CD4-positive, CD25-positive, alpha-beta regulatory T cell (primary cell): Measurements from ENCODE around the gene PPIE. TPM values are rescaled to one million over a fixed set of nuclear protein-coding genes. Genes with fewer than 3 reads are reported as not detected.
"Not testable (repeated sequence)": the region's sequence is repeated elsewhere in the genome, so short reads cannot be mapped to it uniquely, and the experiment has no call there.

ENCODE experiments used
- ATAC-seq, 2 donors: fragments of 150-1000 bp; cut with Tn5 transposase; one replicate each; pipeline ENCODE4 v1.10.0; 2021; ENCODE audit warnings: low read depth in 2 of 2, moderate number of reproducible peaks in 2 of 2, moderate library complexity in 1 of 2
- DNase-seq, 3 donors: peaks; one replicate each; pipeline versions ENCODE4 v3.0.0 to v3.0.0-alpha.2; 2012 to 2022; ENCODE audit warnings: mixed read lengths in 1 of 3
- H3K27ac ChIP-seq: one replicate; pipeline ENCODE4 v1.7.0; 2013; ENCODE audit warnings: mild to moderate bottlenecking, low read length; ENCODE audit not compliant: insufficient read depth, poor library complexity, severe bottlenecking
- H3K27me3 ChIP-seq: one replicate; pipeline ENCODE4 v1.7.0; 2013; ENCODE audit warnings: low read length; ENCODE audit not compliant: control insufficient read depth, insufficient read depth
- H3K36me3 ChIP-seq: one replicate; pipeline ENCODE4 v1.7.0; 2013; ENCODE audit warnings: mild to moderate bottlenecking, low read length, moderate library complexity; ENCODE audit not compliant: control insufficient read depth, insufficient read depth
- H3K4me1 ChIP-seq: 2 replicates; pipeline ENCODE4 v1.7.0; 2013; ENCODE audit warnings: mild to moderate bottlenecking, low read length; ENCODE audit not compliant: insufficient read depth, control insufficient read depth, poor library complexity, severe bottlenecking
- H3K4me3 ChIP-seq: one replicate; pipeline ENCODE4 v1.7.0; 2013; ENCODE audit warnings: low read depth, mild to moderate bottlenecking, low read length, moderate library complexity
- H3K9me3 ChIP-seq, 2 experiments: 1 replicate in 1 of 2; 2 replicates in 1 of 2; pipeline ENCODE4 v1.7.0; 2013; ENCODE audit warnings: low read length in 2 of 2, mild to moderate bottlenecking in 1 of 2, moderate library complexity in 1 of 2; ENCODE audit not compliant: control insufficient read depth in 2 of 2
- H3K27ac Mint-ChIP-seq, 3 donors: one replicate each; pipeline ENCODE4 v1.8.0; 2020 to 2022; ENCODE audit warnings: mild to moderate bottlenecking in 3 of 3, mixed read lengths in 3 of 3, moderate library complexity in 2 of 3
- H3K27me3 Mint-ChIP-seq: one replicate; pipeline ENCODE4 v1.8.0; 2022; ENCODE audit warnings: mild to moderate bottlenecking, mixed read lengths
- H3K36me3 Mint-ChIP-seq: one replicate; pipeline ENCODE4 v1.8.0; 2020; ENCODE audit warnings: mixed read lengths
- H3K4me1 Mint-ChIP-seq, 4 donors: one replicate each; pipeline ENCODE4 v1.8.0; 2020 to 2022; ENCODE audit warnings: mixed read lengths in 4 of 4, mild to moderate bottlenecking in 1 of 4
- H3K4me3 Mint-ChIP-seq, 4 donors: one replicate each; pipeline ENCODE4 v1.8.0; 2020 to 2022; ENCODE audit warnings: mild to moderate bottlenecking in 4 of 4, mixed read lengths in 4 of 4, moderate library complexity in 3 of 4
- H3K9me3 Mint-ChIP-seq, 7 donors: one replicate each; pipeline ENCODE4 v1.8.0; 2020 to 2022; ENCODE audit warnings: mixed read lengths in 7 of 7, mild to moderate bottlenecking in 3 of 7, moderate library complexity in 2 of 7
- polyA plus RNA-seq, 4 donors: library from polyadenylated mRNA; unstranded; fragments of 300-500 nt; fragmentation: Illumina TruSeq; gene quantifications; one replicate each; pipeline ENCODE4 v1.2.3, GENCODE V29; 2021
- total RNA-seq: library from RNA; stranded (reverse); gene quantifications from one replicate; pipeline ENCODE4 v1.2.3, GENCODE V29; 2022

The PPIE gene
- total and polyA plus RNA-seq, 5 donors from 2014 or later = 36.8 to 118 (median 91.6) TPM

DNA sequence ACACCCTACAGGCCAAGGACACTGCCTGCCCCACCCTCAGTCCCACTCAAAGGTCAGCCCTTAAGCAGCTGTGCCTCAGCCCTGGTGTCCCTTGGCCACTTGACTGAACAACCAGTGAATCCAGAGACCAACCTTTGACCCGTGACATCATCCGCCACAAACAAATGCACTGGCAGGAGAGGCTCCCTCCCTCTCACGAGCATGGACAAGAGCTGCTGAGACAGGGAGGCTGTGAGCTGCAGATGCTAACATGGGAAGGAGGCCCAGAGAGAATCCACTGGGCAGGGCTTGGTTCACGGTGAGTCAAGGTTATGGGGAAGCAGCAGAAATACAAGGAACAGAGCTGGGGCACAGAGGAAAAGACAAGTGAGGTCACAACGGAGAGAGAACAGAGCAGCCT, 27.8 kb downstream of the PPIE start:
- not testable (repeated sequence) for H3K4me3 ChIP-seq, H3K27me3 ChIP-seq, DNase-seq, H3K9me3 Mint-ChIP-seq, H3K36me3 ChIP-seq, H3K27ac ChIP-seq, ATAC-seq, H3K9me3 ChIP-seq, H3K36me3 Mint-ChIP-seq, H3K4me3 Mint-ChIP-seq, H3K27ac Mint-ChIP-seq, H3K27me3 Mint-ChIP-seq, H3K4me1 Mint-ChIP-seq, H3K4me1 ChIP-seq

DNA sequence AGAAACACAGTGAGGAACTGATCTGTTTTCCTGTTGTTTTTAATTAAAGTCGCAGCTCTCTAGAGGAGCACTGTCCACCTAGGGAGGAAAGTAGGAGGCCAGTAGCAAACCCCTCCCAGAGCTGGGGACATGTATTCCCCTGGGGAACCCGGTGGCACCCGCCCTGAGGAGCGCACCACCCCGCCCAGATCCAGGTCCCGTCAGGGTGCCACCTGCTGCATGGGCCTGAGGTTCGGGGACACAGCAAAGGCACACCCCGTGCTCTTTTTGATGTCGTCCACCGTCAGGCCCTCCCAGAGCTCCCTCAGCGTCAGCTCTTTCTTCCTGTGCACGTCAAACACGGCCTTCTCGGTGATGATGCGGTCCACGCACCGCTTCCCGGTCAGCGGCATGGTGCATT, 30.8 kb downstream of the PPIE start:
- not testable (repeated sequence) for ATAC-seq, H3K9me3 Mint-ChIP-seq

DNA sequence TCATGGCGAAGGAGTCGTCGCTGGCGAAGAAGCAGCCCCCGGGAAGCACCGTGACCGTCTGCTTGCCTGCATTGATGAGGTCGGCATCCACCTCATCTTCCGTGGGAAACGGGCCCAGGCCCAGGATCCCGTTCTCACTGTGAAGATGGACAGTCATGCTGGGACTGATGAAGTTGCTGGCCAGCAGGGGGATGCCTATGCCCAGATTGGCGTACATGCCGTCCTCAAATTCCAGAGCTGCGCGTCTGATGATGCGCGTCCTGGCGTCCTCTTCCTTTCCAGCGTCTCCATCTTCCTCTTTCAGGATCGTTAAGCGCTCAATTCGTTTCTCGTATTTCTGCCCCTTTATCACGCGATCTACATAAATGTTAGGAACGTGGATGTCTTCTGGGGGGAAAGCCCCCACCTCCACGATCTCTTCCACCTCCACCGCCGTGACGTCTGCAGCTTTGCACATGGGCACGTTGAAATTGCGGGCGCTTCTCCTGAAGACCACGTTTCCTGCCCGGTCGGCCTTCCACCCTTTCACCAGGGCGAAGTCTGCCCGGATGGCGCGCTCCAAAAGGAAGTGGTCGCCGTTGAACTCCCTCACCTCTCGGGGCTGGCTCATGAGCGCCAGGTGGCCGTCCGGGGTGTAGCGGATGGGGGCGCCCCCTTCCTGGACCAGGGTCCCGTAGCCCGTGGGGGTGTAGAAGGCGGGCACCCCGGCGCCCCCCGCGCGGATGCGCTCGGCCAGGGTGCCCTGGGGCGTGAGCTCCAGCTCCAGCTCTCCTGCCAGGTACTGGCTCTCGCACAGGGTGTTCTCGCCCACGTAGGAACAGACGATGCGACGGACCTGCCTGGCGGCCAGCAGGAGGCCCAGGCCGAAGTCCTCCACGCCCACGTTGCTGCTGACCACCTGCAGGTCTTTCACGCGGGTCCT, 31.7 kb downstream of the PPIE start:
- H3K4me1 Mint-ChIP-seq, H3K4me1 ChIP-seq, H3K9me3 ChIP-seq, H3K27ac Mint-ChIP-seq, H3K36me3 Mint-ChIP-seq, H3K27me3 Mint-ChIP-seq, H3K27ac ChIP-seq, H3K4me3 ChIP-seq, H3K9me3 Mint-ChIP-seq, H3K36me3 ChIP-seq, H3K27me3 ChIP-seq: not testable (repeated sequence)
- ATAC-seq (peak in 1 of 2 donors; percentile 7), DNase-seq (peak in 1 of 3 donors; percentile 26)
- peak overlapping the region in 2 of 4 donors; percentile 41 to 43 for H3K4me3 Mint-ChIP-seq

More for the DNA sequence above, 30.8 kb downstream of the PPIE start:
- H3K4me3 ChIP-seq, H3K36me3 Mint-ChIP-seq, H3K4me1 ChIP-seq, H3K4me1 Mint-ChIP-seq, H3K36me3 ChIP-seq, H3K27me3 ChIP-seq, H3K27ac Mint-ChIP-seq, DNase-seq, H3K27me3 Mint-ChIP-seq, H3K27ac ChIP-seq, H3K9me3 ChIP-seq, H3K4me3 Mint-ChIP-seq: not testable (repeated sequence)

DNA sequence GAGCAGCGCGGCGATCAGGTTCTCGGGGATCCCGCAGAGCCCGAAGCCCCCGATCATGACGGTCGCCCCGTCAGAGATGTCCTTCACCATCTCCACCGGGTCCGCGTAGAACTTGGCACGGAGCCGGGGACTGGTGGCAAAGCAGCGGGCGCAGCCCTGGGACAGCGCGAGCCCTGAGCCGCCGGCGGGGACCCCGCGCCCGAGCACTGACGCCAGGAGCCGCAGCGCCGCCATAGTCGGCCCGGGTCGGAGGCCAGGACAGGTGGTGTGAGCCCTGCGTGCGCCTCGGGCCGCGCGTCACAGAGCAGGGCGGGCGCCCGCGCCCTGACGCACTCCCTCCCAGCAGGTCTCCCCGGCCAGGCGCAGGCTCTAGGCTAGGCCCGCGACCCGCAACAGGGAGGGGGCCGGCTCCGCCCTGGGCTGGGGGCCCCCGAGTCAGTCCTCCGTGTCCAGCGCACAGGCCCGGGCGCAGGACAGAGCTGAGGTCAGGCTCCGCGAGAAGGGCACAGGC, 32.4 kb downstream of the PPIE start, which contains the start of gene OXCT2:
TSS of gene OXCT2 (minus strand) at position 327 of the 511 bp plus-strand sequence. CDS start at position 234, 93 bp downstream.
- H3K27ac ChIP-seq, H3K4me1 Mint-ChIP-seq, H3K4me3 ChIP-seq, H3K9me3 ChIP-seq, H3K36me3 ChIP-seq, H3K4me1 ChIP-seq, H3K27ac Mint-ChIP-seq, H3K27me3 ChIP-seq, H3K9me3 Mint-ChIP-seq, H3K27me3 Mint-ChIP-seq, DNase-seq, H3K36me3 Mint-ChIP-seq, ATAC-seq: not testable (repeated sequence)
- H3K4me3 Mint-ChIP-seq = peak within 1 kb of the TSS in 2 of 4 donors; percentile 41 to 43

DNA sequence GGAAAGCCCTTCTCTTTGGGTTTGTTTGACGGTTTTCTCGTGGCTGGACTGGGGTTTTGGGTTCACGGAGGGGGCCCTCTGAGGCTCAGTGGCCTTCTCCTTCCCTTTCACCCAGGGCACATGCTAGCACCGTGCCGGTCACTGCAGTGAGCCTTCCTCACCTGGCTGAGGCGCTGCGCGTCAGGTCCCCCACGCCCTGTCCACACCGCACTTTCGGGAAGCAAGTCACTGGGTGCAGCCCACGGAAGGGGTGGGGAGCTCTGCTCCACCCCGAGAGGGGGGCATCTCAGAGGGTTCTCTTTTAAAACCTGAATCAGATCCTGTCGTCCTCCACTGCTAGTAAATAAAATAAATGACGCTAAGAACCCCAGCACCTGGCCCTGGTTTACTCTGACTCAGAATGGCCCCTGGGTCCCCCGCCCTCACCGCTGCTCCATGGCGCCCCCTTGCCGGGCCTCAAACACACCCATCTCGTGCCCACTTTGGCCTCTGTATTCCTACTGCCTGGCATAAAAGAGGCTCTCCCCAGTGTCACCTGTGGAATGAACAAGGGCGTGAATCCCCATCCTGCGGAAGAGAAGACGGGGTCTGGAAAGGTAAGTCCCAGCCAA, 34.8 kb downstream of the PPIE start:
- not testable (repeated sequence) for H3K9me3 Mint-ChIP-seq, H3K27ac Mint-ChIP-seq, DNase-seq, H3K4me3 ChIP-seq, H3K27me3 ChIP-seq, H3K36me3 Mint-ChIP-seq, H3K27ac ChIP-seq, H3K27me3 Mint-ChIP-seq, H3K4me1 ChIP-seq, H3K4me3 Mint-ChIP-seq, H3K36me3 ChIP-seq, H3K4me1 Mint-ChIP-seq, H3K9me3 ChIP-seq
- ATAC-seq = peak; percentile 30 to 51

DNA sequence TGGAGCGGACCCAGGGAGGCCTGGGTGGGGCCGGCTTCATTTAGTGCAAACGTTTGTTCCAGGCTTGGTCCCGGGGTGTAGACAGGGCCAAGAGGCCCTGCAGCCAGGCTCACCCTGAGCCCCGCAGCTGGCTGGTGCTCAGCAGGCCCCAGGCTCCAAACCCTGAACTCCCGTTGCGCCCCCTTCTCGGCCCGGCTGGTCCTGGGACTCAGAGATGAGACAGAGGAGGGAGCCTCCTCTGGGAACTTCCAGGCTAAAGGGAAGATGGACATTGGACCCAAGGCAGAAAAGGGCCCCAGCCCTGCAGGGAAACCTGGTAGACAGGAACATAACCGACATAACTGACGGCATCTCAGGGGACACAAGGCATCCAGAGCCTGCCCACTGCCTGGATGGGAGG, 36.5 kb downstream of the PPIE start:
- not testable (repeated sequence) for H3K4me3 Mint-ChIP-seq, H3K9me3 Mint-ChIP-seq, H3K27ac Mint-ChIP-seq, H3K36me3 Mint-ChIP-seq, H3K27ac ChIP-seq, H3K4me3 ChIP-seq, H3K4me1 Mint-ChIP-seq, H3K9me3 ChIP-seq, ATAC-seq, H3K27me3 ChIP-seq, H3K36me3 ChIP-seq, H3K4me1 ChIP-seq, H3K27me3 Mint-ChIP-seq, DNase-seq

DNA sequence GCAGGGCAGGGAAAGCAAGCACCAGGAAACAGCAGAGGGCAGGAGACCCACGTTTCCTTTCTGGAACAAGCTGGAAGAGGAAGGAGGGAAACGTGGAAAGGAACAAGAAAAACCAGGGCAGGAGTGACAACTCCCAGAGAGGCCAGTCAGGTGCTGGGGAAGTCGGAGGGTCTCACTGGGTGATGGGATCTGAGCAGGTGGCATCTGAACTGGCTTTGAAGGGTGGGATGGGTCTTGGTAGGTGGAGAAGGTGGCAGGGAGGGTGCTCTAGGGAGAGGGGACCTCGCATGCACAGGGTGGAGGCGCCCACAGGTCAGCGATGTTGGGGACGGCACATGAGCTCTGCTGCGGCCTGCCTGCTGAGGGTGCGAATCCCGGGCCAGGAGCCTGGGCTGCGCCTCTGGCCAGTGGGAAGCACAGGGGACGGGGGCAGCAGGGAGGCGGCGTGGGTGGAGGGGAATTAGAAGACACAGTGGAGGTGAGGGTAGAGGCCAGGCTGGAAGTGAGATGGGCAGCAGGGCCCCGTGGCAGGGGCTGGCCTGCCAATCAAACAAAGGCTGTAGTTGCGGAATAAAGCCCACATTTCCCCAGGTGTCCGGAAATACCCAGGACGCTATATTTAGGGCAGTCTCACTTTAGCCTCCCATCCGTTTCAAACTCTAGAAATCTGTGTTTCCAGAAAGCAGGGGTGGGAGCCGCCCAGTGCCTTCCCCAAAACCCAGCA, 37.2 kb downstream of the PPIE start:
- H3K27me3 ChIP-seq, H3K27ac Mint-ChIP-seq, ATAC-seq, H3K4me3 Mint-ChIP-seq, H3K36me3 Mint-ChIP-seq, H3K27me3 Mint-ChIP-seq, H3K9me3 ChIP-seq, H3K4me1 Mint-ChIP-seq, DNase-seq, H3K4me1 ChIP-seq, H3K27ac ChIP-seq, H3K36me3 ChIP-seq, H3K9me3 Mint-ChIP-seq, H3K4me3 ChIP-seq: not testable (repeated sequence)
